HUES6 (cell line): ENCODE results near the gene ATP9A.
A peak's percentile ranks its signal among the peaks of the same experiment; 100 is the strongest.
"Not testable (repeated sequence)": the region's sequence is repeated elsewhere in the genome, so short reads cannot be mapped to it uniquely, and the experiment has no call there.

Experiments used
- H3K27ac ChIP-seq: 2 replicates; pipeline ENCODE4 v1.7.0; 2013; ENCODE audit warnings: low read depth, mild to moderate bottlenecking, low read length, inconsistent platforms
- H3K27me3 ChIP-seq: 2 replicates; pipeline ENCODE4 v1.6.1; 2013; ENCODE audit warnings: low read length; ENCODE audit not compliant: control insufficient read depth, insufficient read depth
- H3K36me3 ChIP-seq: 2 replicates; pipeline ENCODE4 v1.6.1; 2013; ENCODE audit warnings: low read length; ENCODE audit not compliant: control insufficient read depth, insufficient read depth
- H3K4me1 ChIP-seq: 2 replicates; pipeline ENCODE4 v1.6.1; 2013; ENCODE audit warnings: low read length; ENCODE audit not compliant: control insufficient read depth, insufficient read depth
- H3K4me3 ChIP-seq: 2 replicates; pipeline ENCODE4 v1.5.1; 2013; ENCODE audit warnings: low read depth, low read length
- H3K9ac ChIP-seq: one replicate; pipeline ENCODE4 v1.6.1; 2013; ENCODE audit warnings: mild to moderate bottlenecking, low read length
- H3K9me3 ChIP-seq: 2 replicates; pipeline ENCODE4 v1.6.1; 2013; ENCODE audit warnings: low read depth, low read length; ENCODE audit not compliant: control insufficient read depth, insufficient read depth

Gene ATP9A

GRCh38 chr20:51790256-51790655 lies 22.1 kb upstream of the ATP9A start:
- H3K27me3 ChIP-seq: no peaks in the 10 kb centered on the region
- no peak overlapping the region for H3K4me3 ChIP-seq
- peaks cover 94% of the 10 kb centered on the region for H3K36me3 ChIP-seq
- no peak overlapping the region for H3K27ac ChIP-seq
- peaks cover 13% of the 10 kb centered on the region; the same call in 1 of the 2 replicates for H3K4me1 ChIP-seq
- H3K9me3 ChIP-seq: no peaks in the 10 kb centered on the region
- no peak overlapping the region for H3K9ac ChIP-seq

- Histone ChIP-seq H3K36me3 (peaks cover 95% of the 10 kb centered on the region), H3K27ac (no peak overlapping the region), H3K4me3 (no peak overlapping the region), H3K4me1 (peaks cover 7% of the 10 kb centered on the region; the same call in 1 of the 2 replicates), H3K27me3 (no peaks in the 10 kb centered on the region), H3K9ac (no peak overlapping the region), H3K9me3 (no peaks in the 10 kb centered on the region)
These were observed 21.2 kb upstream of the ATP9A start for GRCh38 chr20:51789434-51789833.

- Histone ChIP-seq H3K27me3 (no peaks in the 10 kb centered on the region), H3K4me3 (no peak overlapping the region), H3K27ac (no peak overlapping the region), H3K36me3 (peaks cover 97% of the 10 kb centered on the region), H3K9ac (no peak overlapping the region), H3K4me1 (peaks cover 3% of the 10 kb centered on the region; the same call in 1 of the 2 replicates), H3K9me3 (no peaks in the 10 kb centered on the region)
These were observed 20.6 kb upstream of the ATP9A start for GRCh38 chr20:51788822-51789221.

GRCh38 chr20:51784299-51784698 lies 16.1 kb upstream of the ATP9A start:
- Histone ChIP-seq H3K36me3 (peaks cover 98% of the 10 kb centered on the region), H3K4me3 (no peak overlapping the region), H3K9ac (no peak overlapping the region), H3K4me1 (no peaks in the 10 kb centered on the region), H3K27me3 (no peaks in the 10 kb centered on the region), H3K27ac (no peak overlapping the region), H3K9me3 (peaks cover 7% of the 10 kb centered on the region)

GRCh38 chr20:51778229-51778759 lies 10.1 kb upstream of the ATP9A start:
- H3K9ac ChIP-seq, H3K4me3 ChIP-seq, H3K27ac ChIP-seq, H3K9me3 ChIP-seq, H3K27me3 ChIP-seq, H3K4me1 ChIP-seq: not testable (repeated sequence)
- H3K36me3 ChIP-seq: peaks cover 40% of the 10 kb centered on the region

- Histone ChIP-seq H3K36me3 (peaks cover 9% of the 10 kb centered on the region), H3K9me3 (peaks cover 5% of the 10 kb centered on the region), H3K27me3 (no peaks in the 10 kb centered on the region), H3K9ac (no peak overlapping the region), H3K4me3 (no peak overlapping the region), H3K4me1 (no peaks in the 10 kb centered on the region), H3K27ac (no peak overlapping the region)
These were observed 7.1 kb upstream of the ATP9A start for GRCh38 chr20:51775241-51775640.

DNA sequence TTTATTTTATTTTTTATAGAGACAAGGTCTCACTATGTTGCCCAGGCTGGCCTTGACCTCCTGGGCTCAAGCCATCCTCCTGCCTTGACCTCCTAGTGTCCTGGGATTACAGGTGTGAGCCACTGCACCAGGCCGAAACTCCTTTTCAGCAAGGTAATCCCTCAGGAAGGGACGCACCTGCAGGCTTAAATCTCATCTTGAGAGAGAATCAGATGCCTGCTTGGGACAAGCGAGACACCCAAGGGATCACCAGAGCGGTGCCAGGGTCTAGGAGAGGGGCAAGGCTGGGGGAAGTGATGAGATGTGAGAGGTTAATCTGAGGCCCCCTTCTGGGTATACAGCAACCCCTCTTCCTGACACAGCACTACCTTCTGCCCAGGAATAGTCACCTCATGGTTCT lies 4.0 kb upstream of the ATP9A start:
- no peak overlapping the region for H3K27ac ChIP-seq
- no peaks in the 10 kb centered on the region; the same call in 1 of the 2 replicates for H3K4me1 ChIP-seq
- H3K9me3 ChIP-seq: no peaks in the 10 kb centered on the region
- H3K4me3 ChIP-seq: no peak overlapping the region
- H3K9ac ChIP-seq: no peak overlapping the region
- peaks cover 6% of the 10 kb centered on the region; the same call in 1 of the 2 replicates for H3K27me3 ChIP-seq
- no peaks in the 10 kb centered on the region; the same call in 1 of the 2 replicates for H3K36me3 ChIP-seq

DNA sequence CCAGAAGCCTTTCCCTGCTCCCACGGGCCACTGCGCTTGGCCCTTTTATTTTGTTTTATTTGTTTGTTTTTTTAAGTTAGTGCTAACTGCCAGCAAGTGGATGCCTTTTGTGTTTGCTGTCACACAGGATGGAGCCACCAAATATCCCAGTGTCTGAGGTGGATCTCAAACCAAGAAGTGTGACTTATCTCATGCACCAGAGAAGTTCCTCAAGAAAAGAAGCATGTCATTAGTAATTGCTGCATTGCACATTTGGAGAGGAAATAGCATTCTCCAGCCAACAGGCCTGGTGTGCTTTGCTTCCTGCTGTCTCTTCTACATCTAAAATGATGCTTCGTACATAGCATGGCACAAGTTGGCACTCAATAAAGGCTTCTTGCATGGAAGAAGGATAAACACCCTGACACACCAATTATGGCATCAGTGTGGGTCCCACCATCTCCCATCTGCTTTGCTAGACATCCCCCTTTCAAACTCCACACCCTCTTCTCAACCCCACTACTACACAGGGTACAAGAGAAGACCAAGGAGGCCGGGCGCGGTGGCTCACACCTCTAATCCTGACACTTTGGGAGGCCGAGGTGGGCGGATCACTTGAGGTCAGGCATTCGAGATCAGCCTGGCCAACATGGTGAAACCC lies 1.9 kb upstream of the ATP9A start:
- H3K9ac ChIP-seq: no peak overlapping the region
- no peak overlapping the region for H3K27ac ChIP-seq
- peaks cover 6% of the 10 kb centered on the region; the same call in 1 of the 2 replicates for H3K27me3 ChIP-seq
- H3K4me1 ChIP-seq: no peaks in the 10 kb centered on the region; the same call in 1 of the 2 replicates
- H3K36me3 ChIP-seq: no peaks in the 10 kb centered on the region; the same call in 1 of the 2 replicates
- no peaks in the 10 kb centered on the region for H3K9me3 ChIP-seq
- no peak overlapping the region for H3K4me3 ChIP-seq

GRCh38 chr20:51768759-51769517 lies 748 bp upstream of the ATP9A start:
- Histone ChIP-seq H3K9ac (no peak overlapping the region), H3K9me3 (no peaks in the 10 kb centered on the region), H3K4me1 (no peaks in the 10 kb centered on the region; the same call in 1 of the 2 replicates), H3K4me3 (peak overlapping the region; percentile 27), H3K27ac (no peak overlapping the region), H3K27me3 (peaks cover 6% of the 10 kb centered on the region; the same call in 1 of the 2 replicates), H3K36me3 (no peaks in the 10 kb centered on the region; the same call in 1 of the 2 replicates)

GRCh38 chr20:51766994-51767866 lies 960 bp downstream of the ATP9A start:
- Histone ChIP-seq H3K4me3 (peak overlapping the region; percentile 82), H3K27me3 (peaks cover 6% of the 10 kb centered on the region; the same call in 1 of the 2 replicates), H3K4me1 (no peaks in the 10 kb centered on the region; the same call in 1 of the 2 replicates), H3K9me3 (no peaks in the 10 kb centered on the region), H3K36me3 (no peaks in the 10 kb centered on the region; the same call in 1 of the 2 replicates), H3K27ac (no peak overlapping the region), H3K9ac (peak overlapping the region; percentile 73)
